ENCODE results near the gene CNEP1R1. TPM values are rescaled to one million over a fixed set of nuclear protein-coding genes. Genes with fewer than 3 reads are reported as not detected.
A peak's percentile ranks its signal among the peaks of the same experiment; 100 is the strongest.
"Not testable (repeated sequence)": the region's sequence is repeated elsewhere in the genome, so short reads cannot be mapped to it uniquely, and the experiment has no call there.

CNEP1R1 gene, protein sequence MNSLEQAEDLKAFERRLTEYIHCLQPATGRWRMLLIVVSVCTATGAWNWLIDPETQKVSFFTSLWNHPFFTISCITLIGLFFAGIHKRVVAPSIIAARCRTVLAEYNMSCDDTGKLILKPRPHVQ
- total RNA-seq, result 16.2 TPM

DNA sequence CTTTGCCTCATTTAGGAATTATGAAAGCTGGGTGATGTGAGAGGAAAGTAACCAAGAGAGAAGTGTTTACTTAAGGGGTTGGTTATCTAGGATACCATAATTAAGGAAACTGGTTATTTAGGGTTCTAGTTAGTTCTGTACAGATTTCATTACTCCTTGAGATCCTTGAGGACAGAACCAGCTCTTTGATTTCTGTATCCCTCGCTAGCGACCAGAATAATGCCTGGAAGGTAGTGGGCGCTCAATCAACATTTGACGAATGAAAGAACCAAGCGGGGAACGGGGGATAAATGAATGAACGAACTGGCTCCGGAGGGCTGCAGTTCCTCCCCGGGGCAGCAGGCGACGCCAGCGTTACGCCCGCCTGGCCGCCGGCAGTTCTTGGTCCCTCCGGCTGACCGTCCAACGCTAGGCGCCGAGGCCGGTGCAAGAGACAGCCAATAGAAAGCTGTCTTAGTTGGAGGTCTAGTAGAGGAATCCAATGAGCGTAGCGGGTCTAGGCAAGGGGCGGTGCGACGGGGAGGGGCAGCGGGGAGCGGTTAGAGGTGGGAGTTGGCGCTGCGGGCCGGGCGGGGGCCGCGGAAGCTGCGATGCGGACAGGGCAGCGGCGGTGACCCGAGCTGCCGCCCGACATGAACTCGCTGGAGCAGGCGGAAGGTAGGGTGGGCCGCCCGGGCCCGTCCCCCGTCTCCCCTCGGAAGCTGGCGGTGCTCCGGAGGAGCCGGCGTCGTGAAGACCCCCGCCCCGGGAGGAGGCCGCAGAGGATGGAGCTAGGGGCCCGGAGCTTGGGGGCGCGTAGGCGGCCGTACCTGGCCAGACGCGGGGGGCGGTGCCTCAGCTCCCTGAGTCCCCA, at the start of gene CNEP1R1:
TSS of gene CNEP1R1 (plus strand) at position 542 of the 853 bp plus-strand sequence. CDS start at position 633, 91 bp downstream.
- DNase-seq (ENCODE audit: low read depth in 2 of 3, low spot score in 2 of 3), result peak; percentile 91 to 98 (median 96)

DNA sequence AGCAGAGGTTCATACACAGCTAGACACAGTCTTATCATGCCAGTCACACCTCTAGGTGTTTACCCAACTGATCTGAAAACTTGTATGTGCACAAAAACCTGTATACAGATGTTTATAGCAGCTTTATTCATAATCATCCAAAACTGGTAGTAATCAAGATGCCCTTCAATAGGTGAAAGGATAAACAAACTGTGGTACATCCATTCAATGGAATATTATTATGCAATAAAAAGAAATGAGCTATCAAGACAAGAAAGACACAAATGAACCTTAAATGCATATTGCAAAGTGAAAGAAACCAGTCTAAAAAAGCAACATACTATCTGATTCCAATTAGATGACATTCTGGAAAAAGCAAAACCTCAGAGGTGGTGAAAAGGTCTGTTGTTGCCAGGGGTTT, 47.6 kb upstream of the CNEP1R1 start:
- DNase-seq (ENCODE audit: low read depth in 2 of 3, low spot score in 2 of 3), result no peak

DNA sequence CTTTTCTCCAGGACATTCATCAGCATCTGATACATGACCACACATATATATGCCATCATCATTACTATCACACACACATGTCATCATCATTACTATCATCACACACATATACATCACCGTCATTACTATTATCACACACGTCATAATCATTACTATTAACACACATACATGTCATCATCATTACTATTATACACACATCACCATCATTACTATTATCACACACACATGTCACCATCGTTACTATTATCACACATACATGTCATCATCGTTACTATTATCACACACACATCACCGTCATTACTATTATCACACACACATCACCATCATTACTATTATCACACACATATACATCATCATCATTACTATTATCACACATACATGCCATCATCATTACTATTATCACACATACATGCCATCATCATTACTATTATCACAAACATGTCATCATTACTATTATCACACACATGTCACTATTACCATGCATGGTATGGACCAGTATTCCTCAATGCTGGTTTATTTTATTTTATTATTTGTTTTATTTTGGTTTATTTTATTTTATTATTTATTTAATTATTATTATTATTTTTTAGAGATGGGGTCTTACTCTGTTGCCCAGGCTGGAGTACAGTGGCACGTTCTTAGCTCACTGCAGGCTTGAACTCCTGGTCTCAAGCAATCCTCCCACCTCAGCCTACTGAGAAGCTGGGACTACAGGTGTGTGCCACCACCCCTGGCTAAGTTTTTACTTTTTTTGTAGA, 46.3 kb upstream of the CNEP1R1 start:
- no peak for DNase-seq (ENCODE audit: low read depth in 2 of 3, low spot score in 2 of 3)

DNA sequence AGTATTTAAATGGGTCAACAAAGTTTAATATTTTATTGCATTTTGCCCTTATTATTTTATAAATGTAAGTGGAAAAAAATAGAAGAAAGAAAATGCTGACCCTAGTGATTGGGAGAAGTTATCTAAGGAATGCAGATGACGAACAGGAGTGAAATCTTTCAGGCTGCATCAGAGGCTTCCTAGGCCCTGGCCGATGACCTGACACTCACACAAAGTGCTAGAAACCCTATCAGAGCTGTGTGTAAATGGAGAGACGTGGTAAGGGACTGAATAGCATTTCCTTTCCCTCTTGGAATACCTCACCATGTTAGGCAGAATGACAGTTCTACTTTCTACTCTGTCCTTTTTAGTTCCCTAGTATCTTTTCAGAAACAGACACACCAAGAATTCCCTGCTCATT, 44.9 kb upstream of the CNEP1R1 start:
- DNase-seq (ENCODE audit: low read depth in 2 of 3, low spot score in 2 of 3), result no peak

DNA sequence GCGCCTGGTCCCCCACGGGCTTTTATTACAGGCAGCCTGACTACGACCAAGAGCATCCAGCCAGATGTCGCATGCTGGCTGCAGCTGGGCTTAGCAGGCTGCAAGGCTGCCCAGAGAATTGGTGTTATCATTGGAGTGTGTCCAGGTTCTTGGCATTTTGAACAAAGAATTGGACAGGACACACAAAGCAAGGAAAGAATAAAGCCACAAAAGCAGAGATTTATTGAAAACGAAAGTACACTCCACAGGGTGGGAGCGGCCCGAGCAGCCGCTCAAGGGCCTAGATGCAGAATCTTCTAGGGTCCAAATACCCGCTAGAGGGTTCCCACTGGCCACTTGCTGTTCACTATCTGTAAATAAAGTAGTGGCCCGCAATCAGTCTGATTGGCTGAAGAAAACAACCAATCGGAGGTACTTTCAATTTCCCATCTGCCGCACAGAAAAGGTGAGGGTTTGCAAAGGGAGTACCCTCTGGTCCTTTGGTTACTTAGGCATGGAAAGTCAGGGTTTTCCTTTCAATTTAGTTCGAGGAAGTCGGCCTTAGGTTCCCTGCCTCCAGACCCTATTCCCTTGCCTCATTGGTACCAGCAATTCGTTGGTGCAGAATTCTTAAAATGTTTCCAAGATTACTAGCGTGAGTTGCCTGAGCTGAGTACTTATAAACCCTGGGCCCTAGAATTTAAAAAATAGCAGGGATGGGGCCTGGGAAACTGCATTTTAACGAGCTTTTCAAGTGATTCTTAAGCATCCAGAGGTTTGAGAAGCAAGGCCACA, 38.5 kb upstream of the CNEP1R1 start:
- DNase-seq (ENCODE audit: low read depth in 2 of 3, low spot score in 2 of 3), result no peak

DNA sequence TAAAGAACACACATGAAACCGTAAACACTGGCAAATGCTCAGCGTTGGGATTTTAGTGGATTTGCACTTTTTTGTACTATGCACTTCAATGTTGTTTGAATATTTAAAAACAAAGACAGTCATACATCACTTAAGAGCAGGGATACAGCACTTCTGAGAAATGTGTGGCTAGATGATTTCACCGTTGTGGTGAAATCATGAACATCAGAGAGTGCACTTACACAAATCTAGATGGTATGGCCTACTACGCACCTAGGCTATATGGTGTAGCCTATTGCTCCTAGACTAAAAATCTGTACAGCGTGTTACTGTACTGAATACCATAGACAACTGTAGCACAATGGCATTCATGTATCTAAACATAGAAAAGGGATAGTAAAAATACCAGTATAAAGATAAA, 37.6 kb upstream of the CNEP1R1 start:
- no peak for DNase-seq (ENCODE audit: low read depth in 2 of 3, low spot score in 2 of 3)

DNA sequence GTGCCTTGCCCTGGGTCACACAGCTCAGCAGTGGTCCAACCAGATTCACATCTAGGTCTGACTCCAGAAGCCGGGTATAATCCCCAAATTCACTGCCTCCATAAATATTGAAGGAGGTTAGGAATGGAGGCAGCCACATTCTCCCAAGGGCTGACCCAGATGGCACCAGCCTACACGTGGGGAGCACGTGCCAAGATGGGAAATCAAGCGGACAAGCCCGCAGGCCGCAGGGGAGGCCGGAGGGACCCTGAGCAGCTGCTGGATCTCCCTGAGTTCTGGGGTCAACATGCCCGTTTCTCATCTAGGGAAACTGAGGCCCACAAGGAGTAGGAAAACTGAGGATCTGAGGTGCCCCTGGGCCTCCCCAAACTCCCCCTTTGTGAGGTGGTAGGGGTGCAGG, 32.2 kb upstream of the CNEP1R1 start:
- DNase-seq (ENCODE audit: low read depth in 2 of 3, low spot score in 2 of 3), result no peak

DNA sequence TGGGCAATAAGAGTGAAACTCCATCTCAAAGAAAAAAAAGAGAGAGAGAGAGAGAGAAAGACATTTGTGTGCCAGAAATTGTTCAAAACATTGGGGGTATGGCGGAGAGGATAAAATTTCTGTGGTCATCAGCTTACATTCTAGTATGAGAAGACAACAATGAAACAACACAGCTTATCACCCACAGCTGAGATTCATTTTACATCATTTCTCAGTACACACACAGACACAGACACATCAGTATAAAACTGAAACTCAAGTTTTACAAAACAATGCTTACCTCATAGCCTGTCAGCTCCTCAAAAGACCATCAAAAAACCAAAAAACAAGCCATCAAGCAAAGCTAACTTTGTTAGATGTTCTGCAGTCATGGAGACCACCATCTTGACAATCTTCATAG, 31.4 kb upstream of the CNEP1R1 start:
- DNase-seq (ENCODE audit: low read depth in 2 of 3, low spot score in 2 of 3), result no peak

DNA sequence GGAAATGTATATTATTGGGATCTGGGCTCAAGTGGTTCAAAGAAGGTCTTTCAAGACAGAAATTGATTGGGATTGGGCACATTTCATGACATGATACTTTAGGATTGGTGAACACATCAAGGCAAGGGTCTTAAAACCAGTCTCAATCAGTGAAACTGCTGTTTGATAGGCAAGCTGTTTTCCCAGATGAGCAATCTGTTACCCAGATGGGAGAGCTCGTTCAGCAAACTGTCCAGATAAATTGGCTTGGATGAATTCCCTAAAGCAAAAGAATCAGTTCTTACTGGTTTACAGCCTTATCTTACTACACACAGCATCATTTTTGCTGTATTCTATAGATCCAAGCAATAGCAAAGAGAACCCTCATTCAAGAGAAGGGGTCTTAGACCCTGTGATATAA, 31.0 kb upstream of the CNEP1R1 start:
- no peak for DNase-seq (ENCODE audit: low read depth in 2 of 3, low spot score in 2 of 3)

DNA sequence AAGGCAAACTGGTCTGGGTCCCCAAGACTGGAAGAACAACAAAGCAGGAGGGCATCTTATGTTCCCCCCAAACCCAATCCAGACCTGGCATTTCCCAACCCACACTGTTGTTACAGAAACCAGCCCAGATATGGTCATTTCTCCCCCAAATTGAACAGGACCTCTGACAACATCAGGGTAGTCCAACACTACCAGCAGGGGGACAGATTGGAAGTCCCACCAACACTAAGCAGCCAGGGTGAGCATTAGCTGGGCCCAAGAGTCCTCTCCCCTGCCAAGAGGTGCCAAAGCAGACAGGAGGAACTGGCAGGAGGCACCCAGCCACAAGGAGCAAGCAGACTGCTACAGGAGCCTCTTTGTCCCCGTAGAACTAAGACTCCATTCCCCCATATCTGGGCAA, 29.3 kb upstream of the CNEP1R1 start:
- no peak for DNase-seq (ENCODE audit: low read depth in 2 of 3, low spot score in 2 of 3)

DNA sequence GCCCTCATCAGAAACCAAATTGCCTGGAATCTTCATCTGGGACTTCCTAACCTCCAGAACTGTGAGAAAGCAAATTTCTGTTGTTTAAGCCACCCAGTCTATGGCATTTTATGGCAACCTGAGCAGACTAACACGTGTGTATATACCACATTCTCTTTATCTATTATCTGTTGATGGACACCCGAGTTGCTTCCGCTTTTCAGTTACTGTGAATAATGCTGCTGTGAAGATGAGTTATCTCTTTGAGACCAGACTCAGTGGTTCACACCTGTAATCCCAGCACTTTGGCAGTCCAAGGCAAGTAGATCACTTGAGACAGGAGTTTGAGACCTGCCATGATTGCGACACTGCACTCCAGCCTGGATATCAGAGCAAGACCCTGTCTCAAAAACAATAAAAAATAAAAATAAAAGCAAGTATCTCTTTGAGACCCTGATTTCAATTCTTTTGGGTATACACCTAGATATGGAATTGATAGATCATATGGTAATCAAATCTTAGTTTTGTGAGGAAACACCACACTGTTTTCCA, 27.2 kb upstream of the CNEP1R1 start:
- no peak for DNase-seq (ENCODE audit: low read depth in 2 of 3, low spot score in 2 of 3)

DNA sequence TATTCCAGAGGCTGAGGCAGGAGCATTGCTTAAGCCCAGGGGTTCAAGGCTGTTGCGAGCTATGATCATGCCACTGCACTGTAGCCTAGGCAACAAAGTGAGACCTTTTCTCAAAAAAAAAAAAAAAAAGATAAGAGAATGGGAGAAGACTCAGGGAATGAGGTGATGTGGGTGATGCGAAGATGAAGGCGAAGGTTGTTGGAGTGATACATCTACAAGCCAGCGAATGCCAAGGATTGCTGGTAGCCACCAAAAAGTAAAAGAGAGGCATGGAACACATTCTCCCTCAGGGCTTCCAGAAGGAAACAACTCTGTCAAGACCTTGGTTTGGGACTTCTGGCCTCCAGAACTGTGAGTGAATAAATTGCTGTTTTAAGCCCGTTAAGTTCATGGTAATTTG, 26.0 kb upstream of the CNEP1R1 start:
- no peak for DNase-seq (ENCODE audit: low read depth in 2 of 3, low spot score in 2 of 3)

DNA sequence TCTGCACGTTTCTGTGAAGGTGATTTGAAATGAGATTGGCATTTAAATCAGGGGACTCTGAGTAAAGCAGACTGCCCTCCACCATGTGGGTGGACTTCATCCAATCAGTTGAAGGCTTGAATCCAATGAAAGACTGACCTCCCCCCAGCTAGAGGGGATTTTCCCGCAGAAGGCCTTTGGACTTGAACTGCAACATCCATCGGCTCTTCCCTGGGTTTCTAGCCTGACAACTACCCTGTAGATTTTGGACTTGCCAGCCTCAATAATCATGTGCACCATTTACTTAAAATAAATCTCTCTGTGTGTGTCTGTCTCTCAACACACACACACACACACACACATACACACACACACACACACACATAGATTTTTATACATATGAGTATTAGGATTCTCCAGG, 23.9 kb upstream of the CNEP1R1 start:
- no peak for DNase-seq (ENCODE audit: low read depth in 2 of 3, low spot score in 2 of 3)

DNA sequence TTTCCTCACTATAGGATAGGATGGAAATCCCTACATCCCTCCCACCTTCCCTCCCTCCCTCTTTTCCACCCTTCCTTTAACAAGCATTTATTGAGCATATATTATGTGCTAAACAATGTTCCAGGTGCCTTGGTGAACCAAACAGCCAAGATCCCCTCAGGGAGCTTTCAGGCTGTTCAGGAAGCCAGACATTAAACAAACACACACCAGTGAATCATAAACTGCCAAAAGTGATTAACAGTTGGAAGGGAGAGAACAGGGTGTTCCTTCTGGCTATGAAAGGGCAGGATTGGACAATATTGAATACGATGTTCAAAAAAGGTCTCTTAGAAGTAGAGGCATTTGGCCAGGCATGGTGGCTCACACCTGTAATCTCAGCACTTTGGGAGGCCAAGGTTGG, 22.8 kb upstream of the CNEP1R1 start:
- DNase-seq (ENCODE audit: low read depth in 2 of 3, low spot score in 2 of 3), result no peak

DNA sequence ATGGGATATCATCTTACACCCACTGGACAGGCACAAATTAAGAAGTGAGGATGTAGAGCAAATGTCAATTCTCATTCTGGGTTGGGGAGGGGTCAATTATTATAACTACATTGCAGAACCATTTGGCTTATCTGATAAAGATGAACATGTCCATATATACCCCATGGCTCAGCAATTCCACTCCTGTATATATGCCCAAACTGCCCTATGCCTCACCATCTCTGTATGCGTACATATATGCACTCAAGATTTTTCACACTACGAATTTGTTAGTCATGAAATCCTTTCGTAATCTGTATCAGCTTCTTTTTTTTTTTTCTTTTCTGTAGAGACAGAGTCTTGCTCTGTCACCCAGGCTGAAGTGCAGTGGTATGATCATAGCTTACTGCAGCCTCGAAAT, 20.8 kb upstream of the CNEP1R1 start:
- no peak for DNase-seq (ENCODE audit: low read depth in 2 of 3, low spot score in 2 of 3)

DNA sequence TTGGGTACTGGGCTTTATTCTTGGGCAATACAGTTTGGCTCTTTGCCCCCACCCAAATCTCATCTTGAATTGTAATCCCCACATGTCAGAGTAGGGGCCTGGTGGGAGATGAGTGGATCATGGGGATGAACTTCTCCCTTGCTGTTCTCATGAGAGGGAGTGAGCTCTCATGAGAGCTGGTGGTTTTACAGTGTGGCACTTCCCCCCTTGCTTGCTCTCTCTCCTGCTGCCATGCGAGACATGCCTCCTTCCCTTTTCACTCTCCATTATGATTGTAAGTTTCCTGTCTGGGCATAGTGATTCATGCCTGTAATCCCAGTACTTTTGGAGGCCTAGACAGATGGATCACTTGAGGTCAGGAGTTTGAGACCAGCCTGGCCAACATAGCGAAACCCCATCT, 18.1 kb upstream of the CNEP1R1 start:
- DNase-seq (ENCODE audit: low read depth in 2 of 3, low spot score in 2 of 3), result no peak

DNA sequence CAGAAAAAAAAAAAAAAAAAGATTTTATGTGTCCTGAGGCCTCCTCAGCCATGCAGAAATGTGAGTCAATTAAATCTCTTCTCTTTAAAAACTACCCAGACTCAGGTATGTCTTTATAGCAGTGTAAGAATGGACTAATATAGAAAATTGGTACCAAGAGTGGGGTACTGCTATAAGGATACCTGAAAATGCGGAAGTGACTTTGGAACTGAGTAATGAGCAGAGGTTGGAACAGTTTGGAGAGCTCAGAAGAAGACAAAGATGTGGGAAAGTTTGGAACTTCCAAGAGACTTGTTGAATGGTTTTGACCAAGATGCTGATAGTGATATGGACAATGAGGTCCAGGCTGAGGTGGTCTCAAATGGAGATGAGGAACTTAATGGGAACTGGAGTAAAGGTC, 17.3 kb upstream of the CNEP1R1 start:
- no peak for DNase-seq (ENCODE audit: low read depth in 2 of 3, low spot score in 2 of 3)

DNA sequence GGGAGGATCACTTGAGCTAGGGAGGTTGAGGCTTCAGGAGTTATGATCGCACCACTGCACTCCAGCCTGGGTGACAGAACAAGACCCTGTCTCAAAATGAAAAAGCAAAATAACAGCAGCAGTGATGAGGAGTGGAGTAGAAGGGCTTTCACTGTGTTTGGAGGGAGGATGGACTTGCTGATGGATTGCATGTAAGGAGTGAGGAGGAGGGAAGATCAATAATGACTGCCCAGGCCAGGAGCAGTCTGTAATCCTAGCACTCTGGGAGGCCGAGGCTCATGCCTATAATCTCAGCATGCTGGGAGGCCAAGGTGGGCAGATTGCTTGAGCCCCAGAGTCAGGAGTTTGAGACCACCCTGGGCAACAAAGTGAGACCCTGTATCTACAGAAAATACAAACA, 14.8 kb upstream of the CNEP1R1 start:
- no peak for DNase-seq (ENCODE audit: low read depth in 2 of 3, low spot score in 2 of 3)

DNA sequence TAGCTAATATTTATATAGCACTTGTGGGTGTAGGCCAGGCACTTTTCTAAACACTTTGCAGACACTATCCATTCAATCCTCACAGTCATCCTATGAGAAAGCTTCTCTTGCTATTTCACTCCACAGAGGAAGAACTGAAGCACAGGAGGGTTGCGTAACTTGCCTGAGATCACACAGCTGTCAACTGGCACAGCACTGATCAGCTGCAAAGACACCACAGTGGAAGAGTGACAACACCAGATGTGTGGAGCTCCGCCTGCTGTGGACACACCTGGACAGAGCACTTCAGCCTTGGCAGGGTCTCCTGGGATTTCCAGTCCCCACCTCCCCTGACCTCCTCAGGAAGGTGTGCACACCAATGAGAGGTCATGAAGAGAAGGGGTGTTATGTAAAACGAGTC, 13.3 kb upstream of the CNEP1R1 start:
- DNase-seq (ENCODE audit: low read depth in 2 of 3, low spot score in 2 of 3), result no peak

DNA sequence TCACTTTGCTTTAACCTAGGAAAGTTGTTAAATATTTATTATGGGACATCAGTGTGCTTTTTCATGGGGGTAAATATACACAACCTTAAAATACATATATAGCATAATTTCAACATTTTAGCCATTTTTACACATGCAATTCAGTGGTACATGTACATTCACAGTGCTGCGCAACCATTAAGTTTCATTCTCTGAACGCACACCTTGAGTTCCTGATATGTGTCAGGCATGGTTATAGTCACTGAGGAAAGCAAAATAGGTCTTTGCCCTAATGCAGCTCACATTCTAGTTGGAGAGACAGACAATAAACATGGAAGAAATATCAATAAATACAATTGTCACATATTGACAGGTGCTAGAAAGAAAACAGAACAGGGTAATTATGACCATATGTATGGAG, 12.8 kb upstream of the CNEP1R1 start:
- no peak for DNase-seq (ENCODE audit: low read depth in 2 of 3, low spot score in 2 of 3)

DNA sequence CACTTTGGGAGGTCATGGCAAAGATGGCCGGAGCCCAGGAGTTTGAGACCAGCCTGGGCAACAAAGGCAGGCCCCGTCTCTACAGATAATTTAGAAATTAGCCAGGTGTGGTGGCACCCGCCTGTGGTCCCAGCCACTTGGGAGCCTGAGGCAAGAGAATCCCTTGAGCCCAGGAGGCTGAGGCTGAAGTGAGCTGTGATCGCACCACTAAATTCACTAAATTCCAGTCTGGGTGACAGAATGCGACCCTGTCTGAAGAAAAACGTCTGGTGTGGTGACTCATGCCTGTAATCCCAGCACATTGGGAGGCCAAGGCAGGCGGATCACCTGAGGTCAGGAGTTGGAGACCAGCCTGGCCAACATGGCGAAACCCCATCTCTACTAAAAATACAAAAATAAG, 10.8 kb upstream of the CNEP1R1 start:
- DNase-seq (ENCODE audit: low read depth in 2 of 3, low spot score in 2 of 3), result not testable (repeated sequence)

Data from hematopoietic multipotent progenitor cell (in vitro differentiated cells).